SK-N-SH treated with all-trans-retinoic acid at 6 μM for 48 hours (cell line): ENCODE measurements around the gene ODAPH.

Source experiments
- ATAC-seq: fragments of 200-7000 bp; cut with Tn5 transposase; 3 replicates; pipeline ENCODE4 v1.9.1; 2020; ENCODE audit warnings: mild to moderate bottlenecking, moderate library complexity
- ARNTL ChIP-seq: fragments of 450-650 bp; formaldehyde crosslinking; IDR thresholded peaks from 2 replicates; pipeline ENCODE4 v1.5.0; 2020; ENCODE audit warnings: low read depth, mild to moderate bottlenecking, moderate library complexity, borderline replicate concordance
- BACH2 ChIP-seq: fragments of 250-450 bp; sonication (Bioruptor Pico); IDR thresholded peaks from 2 replicates; pipeline ENCODE4 v1.9.0; 2021; ENCODE audit warnings: mild to moderate bottlenecking, borderline replicate concordance
- CREB5 ChIP-seq: fragments of 250-450 bp; sonication (Bioruptor Pico); IDR thresholded peaks from 2 replicates; pipeline ENCODE4 v1.5.1; 2020; ENCODE audit warnings: low read depth, mild to moderate bottlenecking, moderate library complexity
- CSDC2 ChIP-seq: fragments of 250-450 bp; sonication (Bioruptor Pico); IDR thresholded peaks from 2 replicates; pipeline ENCODE4 v1.5.0; 2020; ENCODE audit warnings: mild to moderate bottlenecking, moderate library complexity
- CSRNP3 ChIP-seq: fragments of 250-450 bp; sonication (Bioruptor Pico); IDR thresholded peaks from 2 replicates; pipeline ENCODE4 v1.5.1; 2021; ENCODE audit warnings: mild to moderate bottlenecking, moderate library complexity
- ESRRG ChIP-seq: fragments of 250-450 bp; sonication (Bioruptor Pico); IDR thresholded peaks from 2 replicates; pipeline ENCODE4 v1.6.1; 2021; ENCODE audit warnings: mild to moderate bottlenecking
- GLIS3 ChIP-seq: fragments of 250-450 bp; sonication (Bioruptor Pico); IDR thresholded peaks from 2 replicates; pipeline ENCODE4 v1.5.0; 2020; ENCODE audit warnings: mild to moderate bottlenecking, moderate library complexity
- ISL1 ChIP-seq: fragments of 250-450 bp; sonication (Bioruptor Pico); IDR thresholded peaks from 2 replicates; pipeline ENCODE4 v2.1.2; 2022; ENCODE audit warnings: mild to moderate bottlenecking, moderate library complexity
- OSR1 ChIP-seq: fragments of 250-450 bp; sonication (Bioruptor Pico); IDR thresholded peaks from 2 replicates; pipeline ENCODE4 v1.8.0; 2022; ENCODE audit warnings: moderate library complexity, mild to moderate bottlenecking, inconsistent platforms
- PATZ1 ChIP-seq: fragments of 250-450 bp; sonication (Bioruptor Pico); IDR thresholded peaks from 2 replicates; pipeline ENCODE4 v1.8.0; 2020; ENCODE audit warnings: mild to moderate bottlenecking, moderate library complexity, borderline replicate concordance
- POU6F1 ChIP-seq: fragments of 250-450 bp; sonication (Bioruptor Pico); IDR thresholded peaks from 2 replicates; pipeline ENCODE4 v1.8.0; 2021; ENCODE audit warnings: low read depth, mild to moderate bottlenecking, moderate library complexity, borderline replicate concordance
- PPARA ChIP-seq: fragments of 250-450 bp; sonication (Bioruptor Pico); IDR thresholded peaks from 2 replicates; pipeline ENCODE4 v1.5.0; 2020; ENCODE audit warnings: mild to moderate bottlenecking, borderline replicate concordance
- RARB ChIP-seq: fragments of 250-450 bp; sonication (Bioruptor Pico); IDR thresholded peaks from 2 replicates; pipeline ENCODE4 v1.8.0; 2021; ENCODE audit warnings: mild to moderate bottlenecking, moderate library complexity
- SNAI2 ChIP-seq: fragments of 250-450 bp; sonication (Bioruptor Pico); IDR thresholded peaks from 2 replicates; pipeline ENCODE4 v1.5.0; 2020; ENCODE audit warnings: mild to moderate bottlenecking, moderate library complexity
- TCF4 ChIP-seq: fragments of 250-450 bp; sonication (Bioruptor Pico); IDR thresholded peaks from 2 replicates; pipeline ENCODE4 v1.8.0; 2021; ENCODE audit warnings: mild to moderate bottlenecking, moderate library complexity, borderline replicate concordance
- TOX ChIP-seq: fragments of 250-450 bp; sonication (Bioruptor Pico); IDR thresholded peaks from 2 replicates; pipeline ENCODE4 v1.8.0; 2021; ENCODE audit warnings: mild to moderate bottlenecking, moderate library complexity, borderline replicate concordance
- TSHZ2 ChIP-seq: fragments of 250-450 bp; sonication (Bioruptor Pico); IDR thresholded peaks from 2 replicates; pipeline ENCODE4 v1.5.0; 2020; ENCODE audit warnings: mild to moderate bottlenecking, moderate library complexity
- ZC3H10 ChIP-seq: fragments of 250-450 bp; sonication (Bioruptor Pico); IDR thresholded peaks from 2 replicates; pipeline ENCODE4 v1.5.1; 2021; ENCODE audit warnings: mild to moderate bottlenecking, moderate library complexity
- ZFP3 ChIP-seq: fragments of 250-450 bp; sonication (Bioruptor Pico); IDR thresholded peaks from 2 replicates; pipeline ENCODE4 v1.5.0; 2020; ENCODE audit warnings: mild to moderate bottlenecking, moderate library complexity
- ZFP30 ChIP-seq: fragments of 450-650 bp; formaldehyde crosslinking; IDR thresholded peaks from 2 replicates; pipeline ENCODE4 v1.5.0; 2022; ENCODE audit warnings: mild to moderate bottlenecking, moderate library complexity
- ZNF565 ChIP-seq: fragments of 450-650 bp; formaldehyde crosslinking; conservative IDR thresholded peaks from 2 replicates; pipeline ENCODE4 v1.5.0; 2020; ENCODE audit warnings: low read depth, mild to moderate bottlenecking, moderate library complexity
- ZNF70 ChIP-seq: fragments of 450-650 bp; formaldehyde crosslinking; IDR thresholded peaks from 2 replicates; pipeline ENCODE4 v1.5.0; 2020; ENCODE audit warnings: mild to moderate bottlenecking, moderate library complexity

The ODAPH gene

GRCh38 chr4:75549019-75549418, 6.8 kb upstream of the ODAPH start:
- ATAC-seq, result no peak
- no peak for TF ChIP-seq PPARA (CRISPR knock-in tag)
- no peak for TF ChIP-seq PATZ1
- no peak for TF ChIP-seq GLIS3
- TF ChIP-seq ESRRG, result no peak
- TF ChIP-seq ZFP3 (CRISPR knock-in tag), result no peak
- TF ChIP-seq ZNF565 (CRISPR knock-in tag), result no peak
- no peak for TF ChIP-seq SNAI2
- TF ChIP-seq TSHZ2 (CRISPR knock-in tag), result no peak
- no peak for TF ChIP-seq OSR1 (CRISPR knock-in tag)
- TF ChIP-seq CSRNP3 (CRISPR knock-in tag), result no peak
- no peak for TF ChIP-seq ZC3H10 (CRISPR knock-in tag)
- TF ChIP-seq CREB5 (CRISPR knock-in tag), result no peak
- TF ChIP-seq TCF4, result no peak
- no peak for TF ChIP-seq ISL1
- TF ChIP-seq ZNF70 (CRISPR knock-in tag), result no peak
- TF ChIP-seq RARB (CRISPR knock-in tag), result no peak
- no peak for TF ChIP-seq ZFP30 (CRISPR knock-in tag)
- no peak for TF ChIP-seq TOX (CRISPR knock-in tag)
- TF ChIP-seq BACH2, result no peak

GRCh38 chr4:75552452-75552851, 3.4 kb upstream of the ODAPH start:
- ATAC-seq, result no peak

More at GRCh38 chr4:75552452-75552851, 3.4 kb upstream of the ODAPH start:
- TF ChIP-seq ISL1, result no peak
- no peak for TF ChIP-seq RARB (CRISPR knock-in tag)
- no peak for TF ChIP-seq ZFP3 (CRISPR knock-in tag)
- TF ChIP-seq BACH2, result no peak
- no peak for TF ChIP-seq CREB5 (CRISPR knock-in tag)
- no peak for TF ChIP-seq PATZ1
- no peak for TF ChIP-seq PPARA (CRISPR knock-in tag)
- no peak for TF ChIP-seq ZFP30 (CRISPR knock-in tag)
- no peak for TF ChIP-seq OSR1 (CRISPR knock-in tag)
- no peak for TF ChIP-seq ARNTL (CRISPR knock-in tag)
- TF ChIP-seq CSDC2 (CRISPR knock-in tag), result no peak
- TF ChIP-seq POU6F1, result no peak
- TF ChIP-seq ZNF565 (CRISPR knock-in tag), result no peak
- TF ChIP-seq ZC3H10 (CRISPR knock-in tag), result no peak
- TF ChIP-seq ESRRG, result no peak
- TF ChIP-seq SNAI2, result no peak
- no peak for TF ChIP-seq CSRNP3 (CRISPR knock-in tag)
